AG09319 (cell line): Measurements from ENCODE around the gene GBX2.

Experiments used
- DNase-seq: peaks from one replicate; pipeline ENCODE4 v3.0.0-alpha.2; 2010; ENCODE audit warnings: low read depth; ENCODE audit errors: extremely low read depth
- TF ChIP-seq, protein P1 (sequence below): IDR thresholded peaks from 2 replicates; pipeline ENCODE4 v1.5.1; 2011; ENCODE audit warnings: low read depth, mild to moderate bottlenecking, inconsistent platforms, low read length, moderate library complexity

GBX2 gene

DNA sequence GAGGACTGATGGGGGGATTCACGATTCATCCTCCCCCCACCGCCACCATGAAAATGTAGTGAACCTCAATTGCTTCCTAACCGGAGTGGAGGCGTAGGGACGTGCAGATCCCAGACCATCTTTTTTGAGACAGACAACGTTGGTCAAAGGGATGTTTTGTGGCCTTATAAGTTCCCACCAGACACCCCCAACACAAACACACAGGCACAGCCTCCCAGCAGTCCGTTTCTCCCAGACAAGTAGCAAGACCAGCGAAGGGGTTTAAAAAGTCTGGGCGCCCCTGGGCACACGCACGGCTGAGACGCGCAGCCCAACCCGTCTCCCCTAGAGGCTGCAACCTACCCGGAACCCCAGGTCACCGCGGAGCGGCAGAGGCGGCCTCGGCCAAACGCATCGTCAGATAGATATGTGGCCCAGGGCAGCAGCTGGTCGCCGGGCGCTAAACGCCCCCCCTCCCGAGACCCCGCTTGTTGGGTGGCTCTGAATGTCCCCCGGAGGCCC is 1.3 kb downstream of the GBX2 start:
- DNase-seq, result no peak
- TF ChIP-seq, protein P1, sequence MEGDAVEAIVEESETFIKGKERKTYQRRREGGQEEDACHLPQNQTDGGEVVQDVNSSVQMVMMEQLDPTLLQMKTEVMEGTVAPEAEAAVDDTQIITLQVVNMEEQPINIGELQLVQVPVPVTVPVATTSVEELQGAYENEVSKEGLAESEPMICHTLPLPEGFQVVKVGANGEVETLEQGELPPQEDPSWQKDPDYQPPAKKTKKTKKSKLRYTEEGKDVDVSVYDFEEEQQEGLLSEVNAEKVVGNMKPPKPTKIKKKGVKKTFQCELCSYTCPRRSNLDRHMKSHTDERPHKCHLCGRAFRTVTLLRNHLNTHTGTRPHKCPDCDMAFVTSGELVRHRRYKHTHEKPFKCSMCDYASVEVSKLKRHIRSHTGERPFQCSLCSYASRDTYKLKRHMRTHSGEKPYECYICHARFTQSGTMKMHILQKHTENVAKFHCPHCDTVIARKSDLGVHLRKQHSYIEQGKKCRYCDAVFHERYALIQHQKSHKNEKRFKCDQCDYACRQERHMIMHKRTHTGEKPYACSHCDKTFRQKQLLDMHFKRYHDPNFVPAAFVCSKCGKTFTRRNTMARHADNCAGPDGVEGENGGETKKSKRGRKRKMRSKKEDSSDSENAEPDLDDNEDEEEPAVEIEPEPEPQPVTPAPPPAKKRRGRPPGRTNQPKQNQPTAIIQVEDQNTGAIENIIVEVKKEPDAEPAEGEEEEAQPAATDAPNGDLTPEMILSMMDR, result no peak

DNA sequence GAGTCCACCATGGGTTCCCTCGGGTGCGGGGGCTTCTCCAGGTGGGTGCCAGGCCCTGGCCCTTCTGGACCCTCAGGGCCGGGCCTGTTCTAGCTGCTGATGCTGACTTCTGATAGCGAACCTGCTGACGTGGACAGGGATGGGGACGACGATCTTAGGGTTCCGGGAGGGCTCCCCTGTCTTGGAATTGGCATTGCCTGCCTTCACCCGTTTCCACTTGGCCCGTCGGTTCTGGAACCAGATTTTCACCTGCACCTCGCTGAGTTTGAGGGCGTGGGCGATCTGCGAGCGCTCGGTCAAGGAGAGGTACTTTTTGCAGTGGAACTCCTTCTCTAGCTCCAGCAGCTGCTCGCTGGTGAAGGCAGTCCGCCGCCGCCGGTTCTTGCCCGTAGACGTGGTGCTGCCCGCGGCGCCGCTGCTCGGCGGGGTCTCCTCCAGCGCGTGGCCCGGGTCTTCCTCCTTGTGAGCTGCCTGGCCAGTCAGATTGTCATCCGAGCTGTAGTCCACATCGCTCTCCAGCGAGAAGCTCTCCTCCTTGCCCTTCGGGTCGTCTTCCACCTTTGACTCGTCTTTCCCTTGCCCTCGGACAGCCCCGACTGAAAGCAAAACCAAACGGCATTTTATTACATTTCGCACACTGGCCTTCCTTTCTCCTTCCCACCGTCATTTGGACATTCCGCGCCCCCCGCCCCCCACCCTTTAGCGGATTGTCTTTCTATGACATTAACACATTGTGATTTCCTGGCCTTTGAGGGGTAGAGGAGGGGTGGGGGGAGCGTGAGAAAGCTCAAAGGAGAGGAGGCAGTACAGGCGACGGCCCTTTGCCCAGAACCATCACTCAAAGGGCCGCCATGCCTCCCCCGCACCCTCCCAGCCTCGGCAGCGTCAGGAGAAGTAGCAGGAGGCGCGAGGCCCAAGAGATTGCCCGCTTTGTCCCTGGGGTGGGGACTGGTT is 2.1 kb downstream of the GBX2 start:
- TF ChIP-seq, protein P1, result no peak
- DNase-seq, result no peak

DNA sequence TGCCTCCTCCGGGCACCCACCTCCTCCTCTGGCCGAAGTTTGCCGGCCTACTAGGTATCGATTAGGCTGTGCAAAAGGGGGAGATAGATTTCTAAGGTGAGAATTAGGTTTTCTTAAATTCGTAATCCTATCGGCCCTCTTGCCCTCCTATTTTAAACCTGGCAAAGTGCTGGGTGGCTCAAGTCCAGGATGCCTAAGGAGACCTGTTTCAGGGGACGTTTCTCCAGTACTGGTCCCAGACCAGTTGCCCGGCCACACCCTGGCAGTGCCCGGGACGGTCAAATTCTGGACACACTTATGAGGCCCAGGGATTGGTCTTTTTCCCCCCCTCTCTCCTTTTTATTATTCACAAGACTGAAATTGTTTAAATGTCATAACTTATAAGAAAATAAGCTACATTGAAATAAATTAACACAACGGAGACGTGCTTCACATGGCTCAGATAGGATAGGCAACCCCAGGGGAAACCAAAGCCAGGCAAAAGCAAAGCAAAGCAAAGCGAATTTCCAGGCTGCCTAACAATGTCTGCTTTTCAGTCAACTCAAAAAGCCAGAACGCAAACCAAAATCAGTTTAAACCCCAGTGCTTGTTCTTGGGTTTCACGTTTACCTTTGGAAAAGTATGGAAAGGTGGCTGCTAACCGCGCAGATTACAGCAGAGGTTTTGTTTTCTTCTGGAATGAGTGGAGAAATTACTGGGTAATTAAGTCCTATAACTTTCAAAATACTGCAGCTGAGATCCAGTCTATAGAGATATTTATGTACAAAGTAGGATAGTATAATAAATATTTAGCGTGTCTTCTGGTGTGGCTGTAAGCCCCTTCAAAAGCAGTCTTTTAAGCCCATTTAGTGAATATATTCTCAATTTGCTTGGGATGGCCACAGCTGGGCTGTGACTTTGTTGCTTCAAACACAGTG is 3.0 kb downstream of the GBX2 start:
- TF ChIP-seq, protein P1, result no peak

DNA sequence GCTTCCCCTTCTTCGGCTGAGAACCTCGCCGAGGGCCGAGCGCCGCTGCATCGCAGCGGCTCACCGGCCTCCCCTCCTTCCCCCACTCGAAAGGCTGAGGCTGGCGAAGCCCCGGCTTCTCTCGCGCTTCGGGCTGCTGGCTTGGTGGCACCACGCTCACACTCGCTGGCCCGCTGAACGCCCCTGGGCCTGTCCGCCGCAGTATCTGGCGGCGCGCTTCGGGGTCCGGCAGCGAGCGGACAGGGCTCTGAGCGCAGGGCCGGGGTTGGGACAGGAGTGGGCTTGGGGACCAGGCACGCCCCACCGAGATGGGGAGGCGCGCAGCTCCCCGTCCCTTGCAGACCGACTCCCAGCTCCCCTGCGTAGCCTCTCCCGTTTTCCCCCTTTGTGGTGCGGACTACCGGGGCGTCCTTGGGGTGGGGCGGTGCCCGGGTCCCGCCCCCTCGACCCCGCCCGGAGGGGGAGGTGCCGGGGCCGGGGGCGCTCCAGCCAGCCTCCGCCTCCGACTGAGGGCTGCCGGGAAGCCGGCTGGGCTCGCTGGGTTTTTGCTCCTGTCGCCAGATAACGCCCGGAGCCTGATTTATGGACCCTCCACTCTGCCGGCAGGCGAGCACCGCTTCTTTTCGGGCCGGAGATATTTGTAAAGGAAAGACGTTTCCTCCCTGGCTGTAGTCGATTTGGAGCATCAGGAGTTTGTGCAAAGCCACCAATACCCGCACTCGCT is 3.8 kb downstream of the GBX2 start:
- DNase-seq, result no peak
- TF ChIP-seq, protein P1, result no peak

More for the DNA sequence above, 3.0 kb downstream of the GBX2 start:
- DNase-seq, result no peak

DNA sequence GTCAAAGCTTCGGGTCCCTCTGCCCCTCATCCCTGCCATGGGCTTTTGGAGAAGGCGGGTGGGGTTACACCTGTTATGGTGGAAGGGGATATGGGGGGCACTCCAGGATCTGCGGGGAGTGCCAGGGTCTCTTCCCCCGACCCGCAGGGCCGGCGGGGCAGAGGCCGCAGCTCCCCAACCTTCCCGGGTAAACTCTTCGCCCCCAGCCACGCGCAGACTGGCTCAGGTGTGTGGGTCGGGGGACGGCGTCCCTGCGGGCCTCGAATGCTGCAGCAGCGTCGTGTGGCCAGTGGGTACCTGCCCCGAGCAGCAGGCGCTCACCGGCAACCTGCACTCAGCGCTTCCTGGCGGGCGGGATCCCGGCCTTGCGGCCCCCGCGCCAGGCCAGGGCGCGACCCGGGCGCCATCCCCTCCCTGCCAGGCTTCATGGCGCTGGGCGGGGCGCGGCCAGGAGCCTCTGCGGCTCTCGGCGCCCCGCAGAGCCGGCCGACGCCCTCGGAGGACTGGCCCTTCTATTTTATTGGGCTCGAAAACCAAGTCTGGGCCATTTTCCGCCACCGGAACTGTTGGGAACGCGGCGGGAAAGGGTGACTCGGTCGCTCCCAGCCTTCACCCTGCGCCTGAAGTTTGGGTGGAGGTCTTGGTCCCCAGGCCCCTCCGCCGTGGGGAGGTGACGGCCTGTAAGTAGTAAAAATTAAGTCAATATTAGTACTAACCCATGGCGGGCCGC is 4.5 kb downstream of the GBX2 start:
- DNase-seq, result no peak
- TF ChIP-seq, protein P1, result no peak

DNA sequence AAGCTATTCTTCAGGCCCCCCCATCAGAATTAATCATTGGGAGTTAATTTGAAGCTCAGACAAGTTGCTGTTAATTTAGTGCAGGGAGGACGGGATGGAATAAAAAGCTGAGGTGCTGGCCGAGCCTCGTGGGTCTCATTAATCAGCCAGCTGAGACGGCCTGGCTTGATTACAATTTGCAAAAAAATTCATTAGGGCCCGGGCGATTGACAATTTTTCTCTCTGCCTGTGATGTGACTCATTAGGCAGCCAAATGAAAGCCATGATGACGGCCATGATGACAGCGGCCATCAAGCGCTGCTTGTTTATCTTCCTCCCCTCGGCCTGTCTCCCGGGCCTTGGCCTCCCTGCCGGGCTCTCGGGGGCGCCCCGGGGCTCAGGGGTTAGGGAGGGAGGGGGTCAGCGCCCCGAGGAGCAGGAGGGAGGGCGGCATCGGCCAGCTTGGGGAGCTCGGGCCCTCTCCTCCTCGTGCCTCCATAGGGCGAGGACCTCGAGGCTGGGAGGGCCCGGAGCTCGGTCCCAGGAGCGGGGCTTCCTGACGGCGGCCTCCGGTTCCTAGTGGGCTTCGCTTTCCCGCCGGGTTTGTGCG is 5.2 kb downstream of the GBX2 start:
- DNase-seq, result no peak
- TF ChIP-seq, protein P1, result no peak
